ENCODE data around the gene AKIRIN1.
"Not testable (repeated sequence)": the region's sequence is repeated elsewhere in the genome, so short reads cannot be mapped to it uniquely, and the experiment has no call there.

Gene AKIRIN1

DNA sequence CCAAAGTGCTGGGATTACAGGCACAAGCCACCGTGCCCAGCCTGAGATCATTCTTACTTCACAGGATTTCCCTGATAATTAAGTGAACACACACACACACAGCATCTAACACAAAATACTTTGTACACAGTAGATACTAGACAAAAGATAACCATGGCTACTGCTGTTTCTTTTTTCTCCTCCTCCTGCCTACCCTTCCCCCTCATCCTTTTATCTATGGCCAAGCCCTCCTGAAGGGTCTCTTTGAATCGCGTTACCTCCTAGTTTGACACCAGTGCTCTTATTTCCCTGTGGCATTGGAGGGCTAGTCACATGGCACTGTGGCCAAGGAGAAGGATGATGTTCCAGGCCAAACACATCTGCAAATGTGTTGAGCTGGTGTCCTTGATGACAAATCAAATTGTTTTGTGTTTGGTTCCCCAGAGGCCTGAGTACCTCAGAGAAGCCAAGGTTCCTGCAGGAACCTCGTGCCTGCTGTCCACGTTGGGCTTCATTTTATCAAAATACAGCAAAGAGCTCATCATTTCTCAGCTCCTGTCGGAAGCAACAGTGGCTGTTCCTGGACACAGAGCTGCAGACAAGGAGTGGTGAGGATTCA lies 55.6 kb downstream of the AKIRIN1 start:
- in situ Hi-C loops (cut with MboI; ENCODE audit: low sequenced_read_pairs, unreplicated experiment): no loop called here
- no peak for DNase-seq (ENCODE audit: low spot score)
- TF ChIP-seq, protein P1, sequence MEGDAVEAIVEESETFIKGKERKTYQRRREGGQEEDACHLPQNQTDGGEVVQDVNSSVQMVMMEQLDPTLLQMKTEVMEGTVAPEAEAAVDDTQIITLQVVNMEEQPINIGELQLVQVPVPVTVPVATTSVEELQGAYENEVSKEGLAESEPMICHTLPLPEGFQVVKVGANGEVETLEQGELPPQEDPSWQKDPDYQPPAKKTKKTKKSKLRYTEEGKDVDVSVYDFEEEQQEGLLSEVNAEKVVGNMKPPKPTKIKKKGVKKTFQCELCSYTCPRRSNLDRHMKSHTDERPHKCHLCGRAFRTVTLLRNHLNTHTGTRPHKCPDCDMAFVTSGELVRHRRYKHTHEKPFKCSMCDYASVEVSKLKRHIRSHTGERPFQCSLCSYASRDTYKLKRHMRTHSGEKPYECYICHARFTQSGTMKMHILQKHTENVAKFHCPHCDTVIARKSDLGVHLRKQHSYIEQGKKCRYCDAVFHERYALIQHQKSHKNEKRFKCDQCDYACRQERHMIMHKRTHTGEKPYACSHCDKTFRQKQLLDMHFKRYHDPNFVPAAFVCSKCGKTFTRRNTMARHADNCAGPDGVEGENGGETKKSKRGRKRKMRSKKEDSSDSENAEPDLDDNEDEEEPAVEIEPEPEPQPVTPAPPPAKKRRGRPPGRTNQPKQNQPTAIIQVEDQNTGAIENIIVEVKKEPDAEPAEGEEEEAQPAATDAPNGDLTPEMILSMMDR (IDR thresholded peaks at IDR 0.05; ENCODE audit: borderline replicate concordance, control extremely low read depth, extremely low read depth, insufficient read depth, missing control alignments): no peak

DNA sequence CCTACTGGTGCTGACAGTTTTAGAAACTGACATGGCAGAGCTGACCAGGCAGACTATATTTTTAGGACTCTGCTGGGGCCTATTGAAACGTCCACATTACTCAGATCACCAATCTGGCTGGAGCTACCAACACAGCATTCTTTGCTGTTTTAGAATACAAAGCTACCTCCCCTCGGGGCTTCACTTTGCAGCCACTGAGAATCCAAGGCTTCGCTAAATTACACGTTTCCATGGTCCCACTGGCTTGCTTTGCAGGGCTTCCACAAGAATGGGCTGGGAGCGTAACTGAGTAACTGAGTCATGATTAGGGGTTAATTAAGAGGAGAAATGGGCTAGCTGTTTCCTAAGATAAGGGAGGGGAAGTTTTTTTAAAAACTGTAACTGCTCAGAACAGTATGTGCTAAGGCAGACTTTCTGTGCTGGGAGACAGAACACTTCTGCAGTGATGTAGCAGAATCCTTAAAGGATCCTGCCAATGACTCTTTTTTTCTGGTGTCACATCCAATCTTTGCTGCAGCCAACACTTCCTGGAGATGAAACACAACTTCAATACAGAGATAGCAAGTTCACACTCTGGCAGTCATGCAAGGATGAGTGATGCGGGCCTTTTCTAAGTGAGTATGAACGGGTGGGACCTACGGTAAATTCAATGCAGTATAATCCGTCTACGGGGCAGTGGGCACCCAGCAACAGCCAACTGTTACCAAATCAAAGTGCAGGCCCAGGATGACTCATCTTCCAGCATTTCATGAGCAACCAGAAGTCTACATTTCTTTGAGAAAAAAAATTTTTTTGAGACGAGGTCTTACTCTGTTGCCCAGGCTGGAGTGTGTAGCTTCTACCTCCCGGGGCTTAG lies 56.5 kb downstream of the AKIRIN1 start:
- TF ChIP-seq, protein P1 (IDR thresholded peaks at IDR 0.05; ENCODE audit: borderline replicate concordance, control extremely low read depth, extremely low read depth, insufficient read depth, missing control alignments): no peak
- DNase-seq (ENCODE audit: low spot score): peak; percentile 41
- in situ Hi-C loops (cut with MboI; ENCODE audit: low sequenced_read_pairs, unreplicated experiment): no loop called here

DNA sequence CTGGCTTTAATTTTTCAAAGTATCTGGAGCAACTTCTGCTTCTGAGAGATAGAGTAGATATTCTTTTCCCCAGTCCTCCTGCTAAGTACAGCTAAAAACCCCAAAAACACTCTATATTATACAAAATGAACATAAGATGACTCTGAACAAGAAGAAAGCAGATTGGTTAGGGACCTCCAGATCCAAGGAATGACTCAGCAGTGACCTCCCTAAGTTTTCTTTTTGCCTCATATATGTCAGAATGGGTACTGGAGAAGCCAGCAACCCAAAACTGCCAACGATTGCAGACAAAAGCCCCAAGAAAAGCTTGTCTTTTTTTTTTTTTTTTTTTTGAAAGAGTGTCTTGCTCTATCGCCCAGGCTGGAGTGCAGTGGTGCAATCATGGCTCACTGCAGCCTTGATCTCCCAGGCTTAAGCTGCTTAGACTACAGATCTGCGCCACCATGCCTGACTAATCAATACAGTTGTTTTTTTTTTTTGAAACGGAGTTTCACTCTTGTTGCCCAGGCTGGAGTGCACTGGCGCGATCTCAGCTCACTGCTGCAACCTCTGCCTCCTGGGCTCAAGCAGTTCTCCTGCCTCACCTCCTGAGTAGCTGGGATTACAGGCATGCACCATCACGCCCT lies 57.8 kb downstream of the AKIRIN1 start:
- in situ Hi-C loops (cut with MboI; ENCODE audit: low sequenced_read_pairs, unreplicated experiment): no loop called here
- TF ChIP-seq, protein P1 (IDR thresholded peaks at IDR 0.05; ENCODE audit: borderline replicate concordance, control extremely low read depth, extremely low read depth, insufficient read depth, missing control alignments): no peak
- no peak for DNase-seq (ENCODE audit: low spot score)

DNA sequence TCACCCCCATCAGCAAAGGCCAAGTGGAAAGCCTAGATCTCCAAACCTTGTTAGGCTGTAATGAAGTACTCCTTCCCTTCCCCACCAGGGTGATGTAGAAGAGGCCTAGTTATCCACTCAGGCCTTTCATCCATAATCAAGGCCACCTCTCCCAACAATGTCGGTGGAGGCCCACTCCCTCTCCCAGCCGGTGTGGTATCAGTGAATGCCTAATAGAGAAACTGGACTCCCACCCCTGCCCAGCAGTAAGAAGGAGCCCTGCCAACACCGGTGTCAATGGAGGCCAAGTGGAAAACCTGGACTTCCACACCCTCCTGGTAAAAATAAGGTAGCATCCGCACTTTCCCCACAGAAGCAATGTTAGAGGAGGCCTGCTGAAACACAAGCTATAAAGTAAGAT lies 58.9 kb downstream of the AKIRIN1 start:
- DNase-seq (ENCODE audit: low spot score): no peak
- in situ Hi-C loops (cut with MboI; ENCODE audit: low sequenced_read_pairs, unreplicated experiment): no loop called here

DNA sequence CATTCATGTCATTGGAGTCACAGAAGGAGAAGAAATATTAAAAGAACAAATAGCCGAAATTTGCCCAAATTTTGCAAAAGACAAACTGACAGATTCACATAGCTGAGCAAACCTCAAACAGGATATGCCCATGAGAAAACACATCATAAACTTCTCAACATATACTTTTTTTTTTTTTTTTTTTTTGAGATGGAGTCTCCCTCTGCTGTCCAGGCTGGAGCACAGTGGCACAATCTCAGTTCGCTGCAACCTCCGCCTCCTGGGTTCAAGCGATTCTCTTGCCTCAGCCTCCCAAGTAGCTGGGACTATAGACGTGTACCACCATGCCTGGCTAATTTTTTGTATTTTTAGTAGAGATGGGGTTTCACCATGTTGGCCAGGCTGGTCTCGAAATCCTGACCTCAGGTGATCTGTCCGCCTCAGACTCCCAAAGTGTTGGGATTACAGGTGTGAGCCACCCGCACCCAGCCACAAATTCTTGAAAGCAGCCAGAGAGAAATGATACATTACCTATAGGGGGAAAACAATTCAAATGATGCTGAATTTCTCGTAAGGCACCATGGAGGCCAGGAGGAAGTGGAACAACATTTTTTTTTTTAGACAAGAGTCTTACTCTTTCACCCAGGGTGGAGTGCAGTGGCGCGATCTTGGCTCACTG lies 60.2 kb downstream of the AKIRIN1 start:
- in situ Hi-C loops (cut with MboI; ENCODE audit: low sequenced_read_pairs, unreplicated experiment); DNase-seq (ENCODE audit: low spot score): not testable (repeated sequence)

More for the DNA sequence above, 58.9 kb downstream of the AKIRIN1 start:
- TF ChIP-seq, protein P1 (IDR thresholded peaks at IDR 0.05; ENCODE audit: borderline replicate concordance, control extremely low read depth, extremely low read depth, insufficient read depth, missing control alignments): no peak

DNA sequence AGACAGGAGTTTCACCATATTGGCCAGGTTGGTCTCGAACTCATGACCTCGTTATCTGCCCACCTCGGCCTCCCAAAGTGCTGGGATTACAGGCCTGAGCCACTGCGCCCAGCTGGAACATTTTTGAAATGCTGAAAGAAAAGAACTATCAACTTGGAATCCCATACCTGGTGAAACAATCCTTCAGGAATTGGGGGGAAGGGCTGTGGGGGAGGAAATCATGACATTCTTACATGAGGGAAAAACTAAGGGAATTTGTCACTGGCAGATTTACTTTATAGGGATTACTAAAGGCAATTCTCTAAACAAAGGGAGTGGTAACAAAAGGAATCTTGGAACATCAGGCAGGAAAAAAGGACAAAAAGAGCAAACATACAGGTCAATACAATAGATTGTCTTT lies 60.9 kb downstream of the AKIRIN1 start:
- in situ Hi-C loops (cut with MboI; ENCODE audit: low sequenced_read_pairs, unreplicated experiment): no loop called here
- TF ChIP-seq, protein P1 (IDR thresholded peaks at IDR 0.05; ENCODE audit: borderline replicate concordance, control extremely low read depth, extremely low read depth, insufficient read depth, missing control alignments): no peak
- no peak for DNase-seq (ENCODE audit: low spot score)

DNA sequence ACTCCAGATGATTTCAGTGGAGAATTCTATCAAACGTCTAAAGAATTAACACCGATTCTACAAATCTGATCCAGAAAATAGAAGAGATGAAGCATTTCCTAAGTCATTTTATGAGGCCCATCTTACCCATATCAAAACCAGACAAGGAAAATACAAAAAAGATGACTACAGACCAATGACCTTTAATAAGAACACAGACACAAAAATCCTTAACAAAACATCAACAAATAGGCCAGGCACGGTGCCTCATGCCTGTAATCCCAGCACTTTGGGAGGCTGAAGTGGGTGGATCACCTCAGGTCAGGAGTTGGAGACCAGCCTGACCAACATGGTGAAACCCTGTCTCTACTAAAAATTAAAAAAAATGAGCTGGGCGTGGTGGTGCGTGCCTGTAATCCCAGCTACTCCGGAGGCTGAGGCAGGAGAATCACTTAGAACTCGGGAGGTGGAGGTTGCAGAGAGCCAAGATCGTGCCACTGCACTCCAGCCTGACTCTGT lies 64.2 kb downstream of the AKIRIN1 start:
- DNase-seq (ENCODE audit: low spot score); in situ Hi-C loops (cut with MboI; ENCODE audit: low sequenced_read_pairs, unreplicated experiment): not testable (repeated sequence)

Measured in GM13976 (cell line).